ENCODE results near the gene SH3GL1.

The SH3GL1 gene

DNA sequence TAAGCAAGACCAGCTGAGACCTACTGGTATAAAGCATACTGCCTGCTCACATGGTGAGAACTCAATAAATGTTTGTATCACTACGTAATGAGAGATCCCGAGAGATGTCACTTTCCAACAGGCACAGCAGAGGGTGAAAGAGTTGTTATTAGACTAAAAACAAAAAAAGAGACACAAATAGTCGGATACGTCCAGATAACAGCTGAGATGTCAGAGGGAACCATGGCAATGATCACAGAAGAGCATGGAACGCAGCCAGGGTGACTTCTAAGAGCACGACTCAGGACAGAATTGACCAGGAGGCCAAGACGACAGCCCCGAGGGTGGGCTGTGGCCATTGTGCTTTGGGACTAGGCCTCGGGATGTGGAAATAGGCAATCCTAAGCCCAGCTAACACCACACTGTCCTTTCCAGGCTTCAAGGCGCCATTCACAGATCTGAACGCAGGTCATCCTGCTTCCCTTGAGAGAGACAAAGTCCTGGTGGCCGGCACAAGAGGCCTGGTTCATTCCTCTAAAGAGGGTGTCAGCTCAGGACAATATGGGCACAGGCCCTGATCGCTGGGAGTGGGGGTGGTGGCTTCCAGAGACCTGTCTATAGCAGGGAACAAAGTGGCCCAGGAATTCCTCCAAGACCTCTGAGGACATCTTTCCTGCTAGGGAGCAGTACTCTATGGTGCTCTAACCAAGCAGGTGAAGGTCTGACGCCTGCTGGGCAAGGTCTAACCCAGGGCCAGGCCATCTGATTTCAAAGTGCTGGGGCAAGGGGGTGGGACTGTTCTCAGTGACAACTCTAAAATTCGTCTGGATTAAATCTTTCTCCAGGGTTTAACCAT, 3.2 kb downstream of the SH3GL1 start:
- DNase-seq, result no peak

DNA sequence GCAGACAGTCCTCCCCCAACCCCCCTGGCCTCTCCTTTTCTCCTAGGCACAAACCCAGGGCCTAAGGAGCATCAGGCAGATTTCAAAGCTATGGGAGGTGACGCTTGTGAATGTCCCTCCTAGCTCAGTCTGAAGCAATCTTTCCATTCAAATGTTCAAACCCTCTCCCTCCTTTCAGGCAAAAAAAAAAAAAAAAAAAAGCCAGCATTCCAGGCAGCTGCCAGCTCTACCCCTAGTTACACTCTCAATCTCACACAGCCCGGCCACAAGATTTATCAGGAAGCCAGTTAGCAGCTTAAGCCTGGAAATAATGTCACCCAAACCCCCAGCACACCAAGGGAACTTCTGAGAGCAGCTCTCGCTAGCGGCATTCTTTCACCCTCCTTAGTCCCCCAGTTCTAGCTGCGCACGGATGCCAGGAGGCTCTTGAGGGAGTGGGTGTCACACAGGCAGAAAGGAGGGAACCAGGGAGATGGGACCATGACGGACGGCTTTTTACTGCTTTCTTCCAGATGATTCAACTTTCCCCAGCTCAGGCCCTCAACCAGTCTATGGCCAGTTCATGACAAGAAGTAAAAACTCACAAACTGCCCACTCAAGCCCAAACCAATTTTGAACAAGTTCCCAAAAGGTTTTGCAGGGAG, 6.3 kb downstream of the SH3GL1 start:
- DNase-seq, result no peak

DNA sequence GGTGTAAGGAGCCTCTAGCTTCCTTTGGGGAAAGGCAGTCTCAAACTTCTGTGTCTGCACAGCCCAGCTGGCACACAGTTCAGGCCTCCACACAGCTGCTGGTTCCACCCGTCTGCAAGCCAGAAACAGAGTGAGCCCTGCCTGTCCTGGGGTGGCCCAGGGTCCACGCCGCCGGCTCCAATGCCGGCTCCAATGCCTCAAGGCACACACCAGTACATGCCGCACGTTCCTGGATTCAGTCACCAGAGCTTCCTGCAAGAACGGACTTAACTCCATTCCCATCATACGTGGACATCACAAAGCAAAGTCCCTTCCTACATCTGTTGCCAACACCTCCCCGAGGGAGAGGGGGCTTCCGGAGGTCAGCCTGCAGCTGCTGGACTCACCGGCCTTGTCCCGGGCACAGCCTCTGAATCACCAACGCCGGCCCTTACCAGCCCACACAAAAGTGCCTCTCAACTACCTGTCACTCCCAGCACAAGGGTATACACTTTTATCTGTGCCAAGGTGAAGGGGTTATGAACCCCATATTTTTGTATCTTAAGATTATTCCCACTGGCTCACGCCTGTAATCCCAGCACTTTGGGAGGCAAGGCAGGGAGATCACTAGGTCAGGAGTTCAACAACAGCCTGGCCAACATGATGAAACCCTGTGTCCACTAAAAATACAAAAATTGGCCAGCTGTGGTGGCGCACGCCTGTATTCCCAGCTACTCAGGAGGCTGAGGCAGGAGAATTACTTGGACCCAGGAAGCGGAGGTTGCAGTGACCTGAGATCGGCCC, 8.5 kb downstream of the SH3GL1 start:
- no peak for DNase-seq

GRCh38 chr19:4391306-4391693, 9.0 kb downstream of the SH3GL1 start:
- no peak for DNase-seq

GRCh38 chr19:4390567-4391305, 9.6 kb downstream of the SH3GL1 start:
- DNase-seq, result no peak

- no peak for DNase-seq
Measured at GRCh38 chr19:4390017-4390566, 10.3 kb downstream of the SH3GL1 start.

DNA sequence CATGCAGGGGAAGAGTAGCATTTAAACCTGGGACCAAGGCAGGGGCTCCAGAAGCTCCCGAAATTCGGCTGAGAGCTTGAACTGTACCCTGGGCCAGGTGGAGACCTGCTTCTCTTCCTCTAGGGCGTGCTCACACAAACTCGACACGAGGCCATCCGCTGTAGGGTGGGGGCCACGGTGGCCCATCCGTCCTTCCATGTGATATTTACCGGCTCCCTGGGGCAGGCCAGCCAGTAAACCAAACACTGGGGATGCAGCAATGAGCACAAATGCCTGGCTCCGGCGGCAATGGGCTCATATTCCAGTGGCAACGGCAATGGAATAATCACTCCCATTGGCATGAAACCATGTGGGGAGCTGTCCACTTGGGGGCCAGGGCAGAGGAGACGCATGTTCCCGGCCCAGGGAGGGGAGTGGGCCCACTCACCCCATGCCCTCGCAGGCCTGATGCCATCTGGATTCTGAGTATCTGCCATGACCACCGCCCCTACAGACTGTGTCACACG, 10.8 kb downstream of the SH3GL1 start:
- DNase-seq, result no peak

DNA sequence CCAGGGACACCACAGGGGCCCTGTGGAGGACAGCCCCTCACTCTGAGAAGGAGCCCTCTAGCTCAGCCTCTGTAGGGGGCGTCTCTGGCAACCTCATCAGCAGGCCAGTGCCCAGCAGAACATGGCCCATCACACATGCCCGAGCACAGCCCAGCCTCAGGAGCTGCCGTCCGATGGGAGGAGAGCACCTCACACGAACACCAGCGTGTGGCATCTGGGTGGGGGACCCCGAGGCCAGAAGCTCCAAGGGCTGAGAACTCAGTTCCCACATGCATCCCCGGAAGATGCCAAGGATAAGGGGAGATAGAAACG, 11.3 kb downstream of the SH3GL1 start:
- no peak for DNase-seq

DNA sequence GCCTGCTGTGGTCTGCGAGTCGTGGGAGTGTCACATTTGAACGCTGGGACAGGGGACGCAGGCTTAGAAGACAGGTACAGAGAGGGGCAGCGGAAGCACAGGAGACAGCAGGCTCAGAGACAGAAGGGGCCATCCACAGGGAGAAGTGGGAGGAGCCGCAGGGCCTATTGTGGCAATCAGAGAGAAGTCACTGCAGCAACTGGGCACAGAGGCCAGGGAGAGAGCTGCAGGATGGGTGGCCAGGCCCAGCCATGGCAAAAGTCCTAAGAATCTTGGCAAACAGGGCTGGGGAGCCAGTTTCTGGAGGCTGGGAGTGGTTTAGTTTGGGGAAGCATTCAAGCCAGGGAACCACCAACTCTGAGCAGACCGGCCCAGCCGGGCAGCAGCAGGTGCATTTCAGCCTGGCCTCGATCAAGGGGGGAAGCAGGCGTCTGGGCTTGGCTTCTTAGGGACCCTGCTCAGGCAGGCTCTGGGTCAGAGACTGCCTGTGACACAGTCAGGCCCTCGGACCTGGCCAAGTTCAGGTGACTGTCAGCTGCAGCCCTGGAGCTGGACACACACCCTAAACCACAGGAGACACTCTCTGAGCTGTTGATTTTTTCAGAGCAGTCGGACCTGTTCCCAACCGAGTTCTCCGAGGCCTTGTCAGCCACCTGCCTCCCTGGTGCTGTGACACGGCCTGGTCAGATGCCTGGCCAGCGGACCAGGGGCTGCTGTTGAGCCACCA, 11.8 kb downstream of the SH3GL1 start:
- no peak for DNase-seq

- DNase-seq, result no peak
Measured at GRCh38 chr19:4386041-4386782, 14.1 kb downstream of the SH3GL1 start.

DNA sequence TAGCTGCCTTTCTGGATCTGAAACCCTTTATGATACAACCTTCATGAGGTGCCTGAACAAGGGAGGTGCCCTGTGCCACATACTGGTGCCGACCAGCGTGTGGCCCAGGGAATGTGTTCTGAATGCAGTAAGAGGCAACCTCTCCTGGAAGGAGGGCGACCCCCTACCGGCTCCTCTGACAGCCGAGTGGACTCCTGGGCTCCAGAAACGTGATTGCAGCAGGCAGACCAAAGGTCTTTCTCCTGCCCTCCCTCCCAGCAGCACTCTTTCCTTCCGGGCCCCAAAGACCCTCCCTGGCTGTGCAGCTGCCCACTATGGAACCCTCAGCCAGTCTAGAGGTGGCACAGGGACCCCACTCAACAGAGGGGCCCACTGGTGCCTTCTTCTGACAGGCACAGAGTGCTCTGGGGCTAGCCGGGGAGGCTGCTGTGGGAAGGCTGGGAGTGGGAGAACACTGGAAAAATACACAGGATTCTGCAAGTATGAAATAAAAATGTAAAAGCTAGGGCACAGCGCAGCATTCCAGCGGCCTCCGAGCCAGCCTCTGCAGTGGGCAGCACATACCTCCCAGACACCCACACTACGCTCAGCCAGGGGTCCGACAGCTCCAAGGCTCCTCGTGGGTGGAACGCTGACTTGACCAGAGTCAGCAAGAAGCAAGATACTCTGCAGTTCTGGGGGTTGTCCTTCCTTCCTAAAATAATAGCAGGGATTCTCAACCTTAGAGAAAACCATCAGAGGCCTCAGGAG, 14.9 kb downstream of the SH3GL1 start:
- DNase-seq, result no peak

DNA sequence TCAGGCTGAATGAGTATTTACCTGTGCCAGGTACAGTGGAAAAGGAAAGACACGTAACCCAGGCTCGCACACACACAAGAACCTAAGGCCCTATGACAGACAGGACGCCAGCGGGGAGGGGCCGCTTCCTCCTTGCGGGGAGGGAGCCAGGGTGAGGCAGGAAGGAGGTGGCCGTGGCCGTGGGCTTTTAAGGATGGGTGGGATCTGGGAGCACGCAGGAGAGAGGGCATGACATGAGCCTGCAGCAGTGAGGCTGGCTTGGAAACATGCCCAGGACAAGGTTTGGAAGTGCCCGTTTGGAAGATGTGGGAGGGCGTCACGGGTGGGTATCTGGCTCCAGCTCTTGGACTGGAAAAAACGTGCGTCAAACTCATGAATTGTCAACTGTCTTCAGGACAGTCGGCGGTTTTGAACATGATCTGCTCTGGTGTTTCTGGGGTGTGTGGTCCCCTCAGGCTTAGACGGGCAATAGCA, 20.1 kb downstream of the SH3GL1 start:
- no peak for DNase-seq

DNA sequence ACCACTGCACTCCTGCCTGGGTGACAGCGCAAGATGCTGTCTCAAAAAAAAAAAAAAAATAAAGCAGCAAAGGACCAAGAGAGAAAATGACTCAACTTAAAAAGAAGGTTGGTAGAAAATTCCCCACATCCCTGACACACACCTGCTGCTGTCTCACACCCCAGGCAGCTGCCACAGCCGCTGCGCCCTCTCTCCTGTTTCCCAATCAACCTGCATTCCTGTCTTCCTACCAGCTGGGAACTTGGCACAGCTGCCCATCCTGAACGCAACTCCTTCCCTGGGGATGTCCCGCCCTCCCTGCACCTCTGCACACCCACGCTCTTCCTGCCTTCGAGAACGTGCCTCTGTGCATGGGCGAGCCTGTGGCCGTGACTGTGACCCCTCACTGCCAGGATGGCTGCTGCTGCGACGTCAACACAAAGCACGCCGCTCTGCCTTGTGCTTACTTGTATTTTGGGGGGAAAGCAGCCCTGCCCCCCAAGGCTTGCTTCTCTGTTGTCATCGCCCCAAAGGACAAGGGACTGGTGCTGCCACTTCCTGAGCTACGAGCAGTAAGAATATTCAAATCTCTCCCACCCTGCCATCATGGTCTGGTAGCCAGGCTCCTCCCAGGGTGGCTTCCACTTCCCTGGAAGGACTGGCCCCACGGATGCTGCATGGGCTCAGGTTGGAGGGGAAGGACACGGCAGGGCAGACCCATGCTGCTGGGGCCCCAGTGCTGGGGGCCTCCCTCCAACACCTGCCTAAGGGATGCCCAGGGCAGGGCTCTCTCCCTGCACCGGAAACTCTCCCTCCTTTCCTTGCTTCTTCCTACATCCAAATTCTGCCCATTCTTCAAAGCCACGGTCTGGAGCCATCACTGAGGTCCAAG, 20.7 kb downstream of the SH3GL1 start:
- DNase-seq, result no peak

DNA sequence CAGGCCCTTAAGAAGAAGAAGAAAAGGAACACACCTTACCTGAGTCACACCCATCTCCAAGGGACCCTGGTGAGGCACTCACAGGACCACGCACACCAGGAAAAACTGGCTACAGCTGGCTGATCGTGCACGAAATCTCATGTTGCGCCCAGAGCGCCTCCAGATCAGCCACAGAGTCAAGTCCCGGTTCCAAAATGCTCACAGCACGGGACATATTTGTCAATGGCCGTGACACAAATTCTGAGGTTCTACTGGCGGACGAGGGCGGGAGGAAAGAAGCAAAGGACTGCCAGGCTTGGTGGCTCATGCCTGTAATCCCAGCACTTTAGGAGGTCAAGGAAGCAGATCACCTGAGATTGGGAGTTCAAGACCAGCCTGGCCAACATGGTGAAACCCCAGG, 21.5 kb downstream of the SH3GL1 start:
- DNase-seq, result no peak

GRCh38 chr19:4376991-4377781, 23.2 kb downstream of the SH3GL1 start:
- DNase-seq, result no peak

DNA sequence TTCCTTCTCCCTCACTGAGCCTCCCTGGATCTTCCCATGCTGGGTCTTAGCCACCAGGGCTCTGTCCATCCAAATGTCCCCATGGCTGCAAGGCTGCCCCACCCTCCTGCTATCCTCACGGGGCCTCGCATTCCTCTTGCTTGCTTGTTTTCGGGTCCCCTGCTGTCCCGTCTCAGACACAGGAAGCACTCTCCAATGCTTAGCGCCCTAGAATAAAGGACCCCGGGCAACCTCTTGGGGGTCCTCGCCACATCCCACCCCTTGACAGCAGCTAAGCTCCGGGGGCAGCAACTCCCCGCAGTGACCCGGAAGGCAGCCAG, 23.7 kb downstream of the SH3GL1 start:
- no peak for DNase-seq

DNA sequence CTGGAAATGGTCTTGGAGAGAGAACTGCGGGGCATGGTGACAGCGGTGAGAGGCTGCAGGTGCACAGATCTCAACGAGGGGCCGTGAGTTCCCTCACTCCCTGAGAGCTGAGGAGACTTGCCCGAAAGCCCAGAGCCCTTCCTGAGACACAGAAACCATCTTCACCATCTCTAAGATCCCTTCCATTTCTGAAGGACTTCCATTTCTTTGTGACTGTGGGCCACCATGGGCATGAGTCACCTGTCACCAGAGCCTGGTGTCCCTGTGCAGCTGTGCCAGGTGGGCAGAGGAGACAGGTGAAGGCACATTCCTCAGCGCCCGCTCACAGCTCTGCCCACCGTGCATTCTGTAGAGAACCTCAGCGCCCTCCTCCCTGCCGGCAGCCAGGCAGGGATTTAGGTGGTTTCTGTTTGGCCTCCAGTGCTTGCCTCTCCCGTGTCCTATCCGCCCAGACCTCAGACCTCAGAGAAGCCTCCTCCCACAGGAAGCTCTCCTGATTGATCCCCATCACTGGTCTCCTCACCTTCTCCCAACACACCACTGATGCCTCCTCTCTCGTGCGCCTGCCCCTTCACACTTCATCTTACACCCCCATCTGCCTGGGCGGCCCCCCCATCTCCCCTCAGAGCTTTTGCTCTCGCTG, 24.2 kb downstream of the SH3GL1 start:
- no peak for DNase-seq

Data from NCI-H446 (cell line).